ENCODE results near the gene RUNX2.
"Not testable (repeated sequence)": the region's sequence is repeated elsewhere in the genome, so short reads cannot be mapped to it uniquely, and the experiment has no call there.

RUNX2 gene

GRCh38 chr6:45531999-45532595 is 204.0 kb downstream of the RUNX2 start:
- no peak for DNase-seq

GRCh38 chr6:45532721-45533210 is 204.6 kb downstream of the RUNX2 start:
- DNase-seq: no peak

DNA sequence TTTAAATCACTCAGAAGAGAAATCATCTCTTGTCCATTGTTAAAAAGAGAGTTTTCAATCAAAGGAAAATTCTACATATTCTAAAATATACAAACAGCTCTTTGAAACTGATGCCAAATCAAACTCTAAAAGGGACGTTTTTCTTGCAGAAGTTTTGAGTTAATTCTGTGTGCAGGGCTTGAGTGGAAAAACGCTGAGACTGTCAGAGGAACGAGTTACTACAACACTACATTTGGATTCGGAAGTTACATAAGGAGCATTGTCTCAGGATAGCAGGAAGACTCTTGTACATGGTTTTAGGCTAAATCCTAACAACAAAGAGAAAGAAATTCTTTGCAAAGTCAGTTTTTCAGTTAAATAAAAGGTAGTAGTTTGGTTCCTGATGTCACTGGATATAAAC is 205.3 kb downstream of the RUNX2 start:
- DNase-seq: no peak

GRCh38 chr6:45535933-45536332 is 207.8 kb downstream of the RUNX2 start:
- DNase-seq: no peak

DNA sequence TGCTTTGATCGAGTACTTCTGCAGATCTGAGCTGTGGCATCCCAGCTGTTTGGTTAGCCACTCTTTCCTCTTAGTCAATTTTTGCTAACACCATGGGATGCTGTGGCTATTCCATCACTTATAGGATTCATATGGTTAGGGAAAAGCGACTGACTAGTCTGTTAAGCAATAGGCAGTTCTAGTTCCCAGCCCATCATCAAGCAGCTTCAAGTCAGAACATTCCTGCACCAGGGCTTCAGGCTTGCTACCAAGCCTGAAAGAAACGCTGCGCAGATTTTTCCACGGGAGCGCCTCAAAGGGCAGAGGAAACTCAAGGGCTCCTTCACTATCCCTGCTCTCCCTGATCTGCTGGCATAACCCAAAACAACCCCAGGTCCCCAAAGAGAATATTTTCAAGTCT is 209.4 kb downstream of the RUNX2 start:
- no peak for DNase-seq

- no peak for DNase-seq
Measured at GRCh38 chr6:45538641-45539547, 210.8 kb downstream of the RUNX2 start.

- DNase-seq: no peak
Measured at GRCh38 chr6:45540375-45540920, 212.3 kb downstream of the RUNX2 start.

GRCh38 chr6:45541934-45542333 is 213.8 kb downstream of the RUNX2 start:
- DNase-seq: no peak

GRCh38 chr6:45543298-45544235 is 215.4 kb downstream of the RUNX2 start:
- DNase-seq: no peak

DNA sequence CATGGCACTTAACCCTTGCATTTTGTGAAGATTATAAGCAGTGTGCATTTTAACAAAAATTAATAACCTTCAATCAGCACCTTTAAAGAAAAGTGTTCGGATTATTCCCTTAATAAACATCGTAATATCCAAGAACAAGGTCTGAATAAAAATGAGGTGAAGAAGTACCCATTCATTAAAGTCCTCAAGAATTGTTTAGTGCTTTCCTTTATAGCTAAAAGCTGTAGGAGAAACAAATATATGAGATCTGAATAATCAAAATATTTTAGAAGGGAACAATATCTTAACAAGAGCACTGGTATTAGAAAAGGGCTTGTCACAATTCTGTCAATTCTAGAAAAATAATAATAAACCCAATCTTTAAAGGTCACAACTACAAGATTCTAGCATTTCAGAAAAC is 217.3 kb downstream of the RUNX2 start:
- no peak for DNase-seq

DNA sequence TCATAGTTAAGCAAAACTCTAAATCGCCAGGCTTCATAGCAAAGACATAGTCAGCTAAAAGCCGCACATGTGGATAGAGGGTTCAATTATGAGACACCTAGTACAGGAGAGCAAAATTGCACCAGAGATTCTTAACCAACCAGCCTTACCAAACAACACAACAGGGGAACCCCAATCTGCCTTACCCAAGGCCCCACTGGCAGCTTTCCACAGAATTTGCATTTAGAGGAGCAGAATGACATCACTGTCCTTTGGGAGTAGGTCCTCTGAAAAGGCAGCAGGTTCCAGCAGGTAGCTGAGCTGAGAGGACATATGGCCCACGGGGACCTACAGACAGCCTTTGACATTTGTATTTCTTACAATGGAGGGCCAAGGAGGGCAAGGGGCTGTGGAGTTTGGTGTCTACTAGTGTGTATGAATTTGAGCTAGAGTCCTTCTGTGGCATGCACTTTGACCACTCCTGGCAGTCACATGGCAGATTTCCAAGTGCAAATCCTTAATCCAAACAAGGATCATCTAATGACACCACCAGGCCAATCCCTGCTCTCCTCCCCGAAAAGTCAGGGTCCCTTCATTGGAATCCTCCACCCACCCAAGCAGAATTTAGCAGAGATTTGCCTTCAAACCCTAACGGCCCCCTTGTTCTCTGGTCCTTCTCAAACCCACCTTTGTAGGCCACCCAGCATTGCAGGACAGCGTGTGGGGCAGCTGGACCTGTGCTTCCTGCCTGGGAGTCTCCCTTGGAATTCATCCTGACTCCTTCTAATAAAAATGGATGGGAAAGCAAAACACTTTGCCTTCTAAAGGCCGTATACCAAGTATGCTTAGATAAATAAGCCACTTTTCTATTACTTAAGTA is 220.8 kb downstream of the RUNX2 start:
- no peak for DNase-seq

DNA sequence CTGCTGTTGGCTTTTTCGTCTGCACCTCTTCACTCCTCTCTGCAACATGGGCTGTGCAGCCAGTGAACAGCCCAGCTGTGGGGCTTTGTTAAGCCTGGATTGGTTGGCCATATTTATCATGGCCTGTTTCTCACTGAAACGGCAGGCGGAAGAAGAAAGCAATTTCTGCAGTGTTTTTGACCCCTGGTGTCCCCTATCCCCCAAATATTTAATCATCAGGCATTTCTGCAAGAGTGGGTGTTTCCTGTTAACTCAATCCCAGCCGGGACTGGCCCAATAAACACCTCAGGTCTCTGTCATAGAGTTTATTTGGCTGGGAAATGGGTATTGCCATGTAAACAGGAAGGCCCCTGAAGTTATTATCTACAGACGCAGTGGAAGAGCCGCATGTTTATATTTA is 224.4 kb downstream of the RUNX2 start:
- DNase-seq: no peak

DNA sequence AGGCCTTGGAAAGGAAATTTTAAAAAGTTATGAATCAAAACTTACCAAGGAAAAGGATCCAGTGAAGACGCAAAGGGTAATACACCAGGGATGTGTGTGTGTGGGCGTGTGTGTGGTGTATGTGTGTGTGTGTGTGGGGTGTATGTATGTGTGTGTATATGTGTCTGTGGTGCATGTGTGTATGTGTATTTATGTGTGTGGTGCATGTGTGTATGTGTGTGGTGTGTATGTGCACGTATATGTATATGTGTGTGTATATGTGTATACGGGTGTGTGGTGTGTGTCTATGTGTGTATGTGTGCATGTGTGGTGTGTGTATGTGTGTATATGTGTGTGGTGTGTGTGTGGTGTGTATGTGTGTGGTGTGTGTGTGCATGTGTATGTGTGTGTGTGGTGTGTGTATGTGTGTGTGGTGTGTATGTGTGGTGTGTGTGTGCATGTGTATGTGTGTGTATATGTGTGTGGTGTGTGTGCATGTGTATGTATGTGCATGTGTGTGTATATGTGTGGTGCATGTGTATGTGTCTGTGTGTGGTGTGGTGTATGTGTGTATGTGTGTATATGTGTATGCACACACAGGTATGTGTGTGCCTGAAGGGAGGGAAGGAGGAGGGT is 225.7 kb downstream of the RUNX2 start:
- DNase-seq: no peak

- no peak for DNase-seq
Measured at GRCh38 chr6:45554591-45554990, 226.5 kb downstream of the RUNX2 start.

DNA sequence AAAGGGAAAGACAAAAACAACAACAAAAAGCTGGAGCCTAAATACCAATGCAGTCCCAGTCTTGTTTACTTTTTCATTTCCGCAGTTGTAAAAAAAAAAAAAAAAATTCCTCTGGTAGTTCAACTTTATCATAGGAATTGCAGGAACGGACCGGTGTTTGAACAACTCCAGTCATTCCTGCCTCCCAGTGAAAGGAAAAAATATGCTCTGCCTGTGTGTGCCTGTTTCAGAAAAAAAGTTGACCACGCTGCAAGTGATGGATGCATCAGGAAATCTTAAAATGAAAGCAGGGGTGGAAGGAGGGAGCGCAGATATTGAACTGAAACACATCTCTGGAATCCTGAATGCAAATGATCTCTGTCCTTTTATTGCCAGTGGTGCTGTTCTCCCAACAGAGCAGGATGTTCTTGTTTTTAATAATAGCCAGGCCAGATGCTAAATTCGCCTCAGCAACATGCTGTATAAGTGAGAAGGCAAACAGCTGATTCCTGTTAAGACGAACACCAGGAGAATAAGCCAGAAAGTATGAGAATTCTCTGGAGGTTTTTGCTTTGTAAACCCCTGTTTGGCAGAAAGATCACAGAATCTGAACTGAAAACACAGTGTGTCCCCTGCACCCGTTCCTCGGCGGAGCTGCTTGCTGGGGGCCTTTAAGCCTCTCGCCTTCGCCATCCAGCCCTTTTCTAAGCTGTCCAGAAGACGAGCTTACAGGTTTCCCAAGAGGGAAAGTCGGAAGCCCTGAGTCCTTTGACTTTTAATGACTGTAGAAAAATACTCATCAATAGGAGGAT is 228.0 kb downstream of the RUNX2 start:
- peak; percentile 51 for DNase-seq

DNA sequence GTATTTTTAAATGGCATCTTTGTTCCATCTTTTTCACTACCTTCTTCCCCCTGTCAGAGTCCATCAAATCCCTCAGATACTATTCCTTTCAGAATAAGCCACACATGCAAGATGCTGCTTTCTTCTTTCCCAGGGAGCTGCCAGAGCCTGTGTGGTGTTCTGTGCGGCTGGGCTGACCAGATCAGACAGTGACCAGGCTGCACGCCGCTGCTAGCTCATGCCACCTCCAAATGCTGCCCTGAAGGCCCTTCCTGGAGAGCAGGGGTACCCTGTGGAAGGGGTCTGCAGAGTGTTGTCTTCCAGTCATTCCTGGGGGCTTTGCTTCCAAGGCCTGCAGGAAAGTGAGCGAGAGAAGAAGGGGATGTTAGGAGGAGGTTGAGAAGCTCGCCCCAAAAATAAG is 228.7 kb downstream of the RUNX2 start:
- peak; percentile 38 for DNase-seq

DNA sequence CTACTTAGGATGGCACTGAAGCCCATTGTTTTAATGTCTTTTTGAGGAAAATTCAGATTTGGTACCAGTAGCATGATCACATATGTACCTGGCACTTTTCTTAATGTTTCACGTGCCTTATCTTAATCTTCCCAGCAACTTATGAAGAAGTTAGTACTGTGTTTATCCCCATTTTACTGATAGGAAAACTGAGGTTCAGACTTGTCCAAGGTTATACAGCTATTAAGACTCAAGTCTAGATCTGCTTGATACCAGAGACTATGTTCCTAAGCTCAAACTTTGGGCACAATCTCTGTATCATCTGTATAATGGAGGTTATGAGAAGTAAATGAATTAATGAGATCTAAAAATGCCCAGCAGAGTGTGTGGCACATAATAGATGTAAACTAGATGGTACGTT is 229.3 kb downstream of the RUNX2 start:
- no peak for DNase-seq

DNA sequence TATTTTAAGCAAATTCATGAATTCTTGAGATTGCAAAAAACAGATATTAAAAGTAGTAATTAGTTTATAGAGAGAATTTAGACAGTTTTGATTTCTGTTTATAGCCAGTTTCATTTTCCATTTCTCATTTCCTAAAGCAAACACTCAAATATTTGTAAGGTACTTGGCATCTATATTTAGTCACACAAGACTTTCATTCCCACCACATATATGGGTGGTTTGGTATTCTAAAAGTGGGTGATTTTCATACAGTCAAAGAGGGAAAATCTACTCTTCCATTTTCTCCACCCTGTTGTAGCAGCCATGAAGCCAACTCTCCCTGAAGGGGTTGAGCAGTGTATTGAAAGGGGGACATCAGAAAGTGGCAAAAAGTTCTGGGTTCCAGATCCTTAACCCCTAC is 230.7 kb downstream of the RUNX2 start:
- DNase-seq: no peak

GRCh38 chr6:45560321-45560820 is 232.2 kb downstream of the RUNX2 start:
- not testable (repeated sequence) for DNase-seq

DNA sequence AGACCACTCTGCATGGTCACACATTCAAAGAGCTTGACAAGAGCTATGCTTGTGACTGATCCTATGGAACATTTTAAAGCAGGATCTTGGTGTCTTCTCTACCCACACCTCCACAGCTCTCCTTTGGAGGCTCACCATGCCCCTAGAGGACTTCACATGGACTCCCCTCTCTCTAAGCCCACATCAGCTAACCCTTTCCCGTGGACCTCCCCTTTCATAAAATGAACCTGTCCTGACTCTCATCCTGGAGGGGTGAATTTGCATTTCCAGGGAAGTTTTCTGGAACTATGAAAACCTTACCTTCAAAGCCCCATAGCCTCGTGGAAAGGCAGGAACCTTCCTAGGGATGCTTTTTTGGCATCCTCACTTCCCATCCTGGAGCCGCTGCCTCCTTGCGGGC is 234.0 kb downstream of the RUNX2 start:
- DNase-seq: no peak
